ENCODE data around the gene TAX1BP3. TPM values are rescaled to one million over a fixed set of nuclear protein-coding genes. Genes with fewer than 3 reads are reported as not detected.

Gene TAX1BP3
- total and polyA plus RNA-seq, 2 of the 13 experiments (the other 11 are each of a cell fraction or from before 2014, with no cell fraction given), result 16.7 to 45.1 TPM

DNA sequence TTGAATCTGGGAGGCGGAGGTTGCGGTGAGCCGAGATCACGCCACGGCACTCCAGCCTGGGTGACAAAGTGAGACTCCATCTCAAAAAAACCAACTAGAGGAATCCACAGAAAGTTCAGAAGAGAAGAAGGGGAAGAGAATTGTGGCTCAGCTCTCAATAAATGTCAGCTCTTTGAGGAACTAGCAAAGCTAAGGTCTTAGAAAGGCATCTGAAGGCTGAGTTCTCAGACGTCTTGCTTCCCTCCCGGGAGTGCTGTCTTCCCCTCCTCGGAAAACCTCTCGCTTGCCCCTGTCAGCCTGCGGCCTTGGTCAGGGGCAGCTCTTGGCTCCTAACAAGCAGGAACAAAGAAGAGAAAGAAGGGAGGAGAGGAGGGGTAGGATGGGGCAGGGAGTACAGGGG, 37.6 kb downstream of the TAX1BP3 start:
- H3K4me2 ChIP-seq (ENCODE audit: low read depth, low read length), result no peak overlapping the region
- no TSS peak for BruUV-seq (replicated peaks)
- H3K4me3 ChIP-seq (replicated peaks in 1 of 3; ENCODE audit: insufficient read depth in 1 of 3, low read depth in 2 of 3, low read length in 3 of 3), result no peak overlapping the region
- peaks cover 28% of the 10 kb centered on the region for H3K79me2 ChIP-seq (ENCODE audit: insufficient read depth, low read length)
- WGBS (ENCODE audit: low lambda C conversion rate), result 97% methylated on average over 10 of the region's 10 CpGs
- intact Hi-C loops (cut with micrococcal nuclease; ENCODE audit: unreplicated experiment) (no loop called here), in situ Hi-C loops (cut with HindIII; ENCODE audit: extremely low pct_ligation_motif_present, low pct_unique_long_range_greater_than_20kb) (no loop called here)
- peaks cover 32% of the 10 kb centered on the region for H3K4me1 ChIP-seq (ENCODE audit: insufficient read depth, low read length)
- no peak overlapping the region for H3K27ac ChIP-seq (ENCODE audit: extremely low read length, insufficient read depth, low read length)
- ChIA-PET POLR2A (no interaction called here), CTCF (ENCODE audit: low intra/inter-chr PET ratio, low total read pairs) (no interaction called here)
- H4K20me1 ChIP-seq (ENCODE audit: insufficient read depth, low read length), result peaks cover 19% of the 10 kb centered on the region
- H3K27me3 ChIP-seq (ENCODE audit: control insufficient read depth in 1 of 2, insufficient read depth in 2 of 2, low read length in 2 of 2), result no peaks in the 10 kb centered on the region
- no peaks in the 10 kb centered on the region for H3K9me3 ChIP-seq (ENCODE audit: low read length)
- FAIRE-seq (no peak), DNase-seq (ENCODE audit: low spot score) (no peak), ATAC-seq (no peak)
- peaks cover 24 to 54% of the 10 kb centered on the region in 2 experiments; a peak in 4 of 5 replicates for H3K36me3 ChIP-seq (replicated peaks in 1 of 2; ENCODE audit: control insufficient read depth in 1 of 2, insufficient read depth in 2 of 2, low read length in 2 of 2)
- H2AFZ ChIP-seq (ENCODE audit: low read length), result no peak overlapping the region
- no peak overlapping the region for H3K9ac ChIP-seq (ENCODE audit: insufficient read depth, low read depth, low read length)
- TF ChIP-seq ZNF557 (CRISPR knock-in tag; IDR thresholded peaks at IDR 0.05) (no peak), HOXA7 (CRISPR knock-in tag; IDR thresholded peaks at IDR 0.05) (no peak), ZNF607 (CRISPR knock-in tag; IDR thresholded peaks at IDR 0.05; ENCODE audit: borderline replicate concordance) (no peak), ZNF44 (CRISPR knock-in tag; IDR thresholded peaks at IDR 0.05) (no peak), FOXK1 (CRISPR knock-in tag; IDR thresholded peaks at IDR 0.05; ENCODE audit: borderline replicate concordance, low read depth) (no peak), SPEN (CRISPR knock-in tag; IDR thresholded peaks at IDR 0.05; ENCODE audit: low read depth) (no peak), TCF12 (IDR thresholded peaks at IDR 0.05) (no peak), TCF12 (CRISPR knock-in tag; IDR thresholded peaks at IDR 0.05) (no peak), ARNT2 (CRISPR knock-in tag; IDR thresholded peaks at IDR 0.05; ENCODE audit: low read depth) (no peak), TOE1 (CRISPR knock-in tag; IDR thresholded peaks at IDR 0.05) (no peak)
- TF ChIP-seq, protein P1, sequence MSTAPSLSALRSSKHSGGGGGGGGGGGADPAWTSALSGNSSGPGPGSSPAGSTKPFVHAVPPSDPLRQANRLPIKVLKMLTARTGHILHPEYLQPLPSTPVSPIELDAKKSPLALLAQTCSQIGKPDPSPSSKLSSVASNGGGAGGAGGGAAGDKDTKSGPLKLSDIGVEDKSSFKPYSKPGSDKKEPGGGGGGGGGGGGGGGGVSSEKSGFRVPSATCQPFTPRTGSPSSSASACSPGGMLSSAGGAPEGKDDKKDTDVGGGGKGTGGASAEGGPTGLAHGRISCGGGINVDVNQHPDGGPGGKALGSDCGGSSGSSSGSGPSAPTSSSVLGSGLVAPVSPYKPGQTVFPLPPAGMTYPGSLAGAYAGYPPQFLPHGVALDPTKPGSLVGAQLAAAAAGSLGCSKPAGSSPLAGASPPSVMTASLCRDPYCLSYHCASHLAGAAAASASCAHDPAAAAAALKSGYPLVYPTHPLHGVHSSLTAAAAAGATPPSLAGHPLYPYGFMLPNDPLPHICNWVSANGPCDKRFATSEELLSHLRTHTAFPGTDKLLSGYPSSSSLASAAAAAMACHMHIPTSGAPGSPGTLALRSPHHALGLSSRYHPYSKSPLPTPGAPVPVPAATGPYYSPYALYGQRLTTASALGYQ (CRISPR knock-in tag; IDR thresholded peaks at IDR 0.05), result no peak
- TF ChIP-seq, protein P2, sequence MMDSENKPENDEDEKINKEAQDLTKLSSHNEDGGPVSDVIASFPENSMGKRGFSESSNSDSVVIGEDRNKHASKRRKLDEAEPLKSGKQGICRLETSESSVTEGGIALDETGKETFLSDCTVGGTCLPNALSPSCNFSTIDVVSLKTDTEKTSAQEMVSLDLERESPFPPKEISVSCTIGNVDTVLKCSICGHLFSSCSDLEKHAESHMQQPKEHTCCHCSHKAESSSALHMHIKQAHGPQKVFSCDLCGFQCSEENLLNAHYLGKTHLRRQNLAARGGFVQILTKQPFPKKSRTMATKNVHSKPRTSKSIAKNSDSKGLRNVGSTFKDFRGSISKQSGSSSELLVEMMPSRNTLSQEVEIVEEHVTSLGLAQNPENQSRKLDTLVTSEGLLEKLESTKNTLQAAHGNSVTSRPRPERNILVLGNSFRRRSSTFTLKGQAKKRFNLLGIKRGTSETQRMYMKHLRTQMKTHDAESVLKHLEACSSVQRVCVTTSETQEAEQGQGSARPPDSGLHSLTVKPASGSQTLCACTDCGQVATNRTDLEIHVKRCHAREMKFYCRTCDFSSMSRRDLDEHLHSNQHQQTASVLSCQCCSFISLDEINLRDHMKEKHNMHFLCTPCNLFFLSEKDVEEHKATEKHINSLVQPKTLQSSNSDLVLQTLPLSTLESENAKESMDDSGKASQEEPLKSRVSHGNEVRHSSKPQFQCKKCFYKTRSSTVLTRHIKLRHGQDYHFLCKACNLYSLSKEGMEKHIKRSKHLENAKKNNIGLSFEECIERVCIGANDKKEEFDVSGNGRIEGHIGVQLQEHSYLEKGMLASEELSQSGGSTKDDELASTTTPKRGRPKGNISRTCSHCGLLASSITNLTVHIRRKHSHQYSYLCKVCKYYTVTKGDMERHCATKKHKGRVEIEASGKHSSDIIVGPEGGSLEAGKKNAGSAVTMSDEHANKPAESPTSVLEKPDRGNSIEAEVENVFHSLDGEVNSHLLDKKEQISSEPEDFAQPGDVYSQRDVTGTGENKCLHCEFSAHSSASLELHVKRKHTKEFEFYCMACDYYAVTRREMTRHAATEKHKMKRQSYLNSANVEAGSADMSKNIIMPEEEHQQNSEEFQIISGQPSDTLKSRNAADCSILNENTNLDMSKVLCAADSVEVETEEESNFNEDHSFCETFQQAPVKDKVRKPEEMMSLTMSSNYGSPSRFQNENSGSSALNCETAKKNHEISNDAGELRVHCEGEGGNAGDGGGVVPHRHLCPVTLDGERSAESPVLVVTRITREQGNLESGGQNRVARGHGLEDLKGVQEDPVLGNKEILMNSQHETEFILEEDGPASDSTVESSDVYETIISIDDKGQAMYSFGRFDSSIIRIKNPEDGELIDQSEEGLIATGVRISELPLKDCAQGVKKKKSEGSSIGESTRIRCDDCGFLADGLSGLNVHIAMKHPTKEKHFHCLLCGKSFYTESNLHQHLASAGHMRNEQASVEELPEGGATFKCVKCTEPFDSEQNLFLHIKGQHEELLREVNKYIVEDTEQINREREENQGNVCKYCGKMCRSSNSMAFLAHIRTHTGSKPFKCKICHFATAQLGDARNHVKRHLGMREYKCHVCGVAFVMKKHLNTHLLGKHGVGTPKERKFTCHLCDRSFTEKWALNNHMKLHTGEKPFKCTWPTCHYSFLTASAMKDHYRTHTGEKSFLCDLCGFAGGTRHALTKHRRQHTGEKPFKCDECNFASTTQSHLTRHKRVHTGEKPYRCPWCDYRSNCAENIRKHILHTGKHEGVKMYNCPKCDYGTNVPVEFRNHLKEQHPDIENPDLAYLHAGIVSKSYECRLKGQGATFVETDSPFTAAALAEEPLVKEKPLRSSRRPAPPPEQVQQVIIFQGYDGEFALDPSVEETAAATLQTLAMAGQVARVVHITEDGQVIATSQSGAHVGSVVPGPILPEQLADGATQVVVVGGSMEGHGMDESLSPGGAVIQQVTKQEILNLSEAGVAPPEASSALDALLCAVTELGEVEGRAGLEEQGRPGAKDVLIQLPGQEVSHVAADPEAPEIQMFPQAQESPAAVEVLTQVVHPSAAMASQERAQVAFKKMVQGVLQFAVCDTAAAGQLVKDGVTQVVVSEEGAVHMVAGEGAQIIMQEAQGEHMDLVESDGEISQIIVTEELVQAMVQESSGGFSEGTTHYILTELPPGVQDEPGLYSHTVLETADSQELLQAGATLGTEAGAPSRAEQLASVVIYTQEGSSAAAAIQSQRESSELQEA (CRISPR knock-in tag; IDR thresholded peaks at IDR 0.05; ENCODE audit: not compliant biosample characterization), result no peak
